GM19455 (cell line): ENCODE measurements around the gene PDE6G.
"Not testable (repeated sequence)": the region's sequence is repeated elsewhere in the genome, so short reads cannot be mapped to it uniquely, and the experiment has no call there.

Experiments
- ATAC-seq: cut with Tn5 transposase; IDR thresholded peaks from one replicate; pipeline ENCODE4 v1.9.1; 2021; ENCODE audit not compliant: unreplicated experiment

The PDE6G gene

GRCh38 chr17:81636505-81637288 is 19.6 kb downstream of the PDE6G start, which contains the start of the genes NPLOC4 and TSPAN10:
NPLOC4 (minus strand) TSS chr17:81637112; CDS start chr17:81636930, 182 bp downstream.
TSPAN10 (plus strand) TSS chr17:81637196; CDS start chr17:81642413, 5,217 bp downstream.
- ATAC-seq = peak; percentile 76

- no peak for ATAC-seq
These were observed 20.3 kb downstream of the PDE6G start for GRCh38 chr17:81635973-81636504.

- ATAC-seq = no peak
These were observed 20.9 kb downstream of the PDE6G start for GRCh38 chr17:81635431-81635830.

GRCh38 chr17:81631482-81631881 is 24.9 kb downstream of the PDE6G start:
- ATAC-seq = no peak

GRCh38 chr17:81630274-81630673 is 26.1 kb downstream of the PDE6G start:
- no peak for ATAC-seq

- no peak for ATAC-seq
These were observed 34.7 kb downstream of the PDE6G start for GRCh38 chr17:81621494-81622130.

- ATAC-seq = not testable (repeated sequence)
These were observed 38.0 kb downstream of the PDE6G start for GRCh38 chr17:81618307-81618706.

- ATAC-seq = no peak
These were observed 39.5 kb downstream of the PDE6G start for GRCh38 chr17:81616877-81617276.

- ATAC-seq = no peak
These were observed 40.9 kb downstream of the PDE6G start for GRCh38 chr17:81615401-81615930.

GRCh38 chr17:81612172-81612970 is 44.0 kb downstream of the PDE6G start:
- ATAC-seq = no peak

- no peak for ATAC-seq
These were observed 46.6 kb downstream of the PDE6G start for GRCh38 chr17:81609541-81610311.

- no peak for ATAC-seq
These were observed 47.7 kb downstream of the PDE6G start for GRCh38 chr17:81608605-81609004.

GRCh38 chr17:81608082-81608481 is 48.3 kb downstream of the PDE6G start:
- no peak for ATAC-seq

- ATAC-seq = no peak
These were observed 48.9 kb downstream of the PDE6G start for GRCh38 chr17:81607431-81607830.

- ATAC-seq = no peak
These were observed 52.3 kb downstream of the PDE6G start for GRCh38 chr17:81603846-81604610.

- ATAC-seq = no peak
These were observed 54.7 kb downstream of the PDE6G start for GRCh38 chr17:81601525-81602120.
